Lower leg skin (tissue), 4 donors: ENCODE data around the gene ENOPH1. TPM values are rescaled to one million over a fixed set of nuclear protein-coding genes. Genes with fewer than 3 reads are reported as not detected.
"Not testable (repeated sequence)": the region's sequence is repeated elsewhere in the genome, so short reads cannot be mapped to it uniquely, and the experiment has no call there.

ENCODE experiments used
- DNase-seq, 2 donors: peaks; one replicate each; pipeline ENCODE4 v3.0.0-alpha.2; 2019; ENCODE audit warnings: low spot score in 2 of 2
- H3K4me3 ChIP-seq: fragments of 200-600 bp; sonication (generic); 2 replicates; pipeline ENCODE4 v1.5.1; 2017; ENCODE audit warnings: mild to moderate bottlenecking, low read depth; ENCODE audit not compliant: poor library complexity, severe bottlenecking
- CTCF ChIP-seq, 3 donors: fragments of 450-650 bp; IDR thresholded peaks; one replicate each; pipeline ENCODE4 v1.5.1; 2016; ENCODE audit warnings: antibody characterized with exemption in 3 of 3, mild to moderate bottlenecking in 3 of 3, moderate library complexity in 2 of 3
- POLR2A ChIP-seq, 2 donors: fragments of 450-650 bp; IDR thresholded peaks; one replicate each; pipeline ENCODE4 v1.6.1; 2016 to 2017; ENCODE audit warnings: antibody characterized with exemption in 2 of 2, mild to moderate bottlenecking in 1 of 2, moderate library complexity in 1 of 2
- WGBS, 2 donors: methylation state at CpG; one replicate each; pipeline ENCODE4 v1.1.5; 2018; 5-methylcytosine and 5-hydroxymethylcytosine counted together
- intact Hi-C: fragments of 100-400 bp; cut with DNase I; formaldehyde crosslinking; loops from one replicate; pipeline ENCODE4 v1.15.0; 2023; ENCODE audit warnings: low total_unique reads
- total RNA-seq, 4 donors: library from RNA; depleted of rRNA; stranded (reverse); fragments of >200 nt; gene quantifications; one replicate each; pipeline ENCODE4 v1.1.0, GENCODE V29; 2016

Gene ENOPH1
- total RNA-seq, 4 donors from 2014 or later = 21.2 to 44.3 (median 34.6) TPM

GRCh38 chr4:82402196-82402775 is 28.1 kb upstream of the ENOPH1 start:
- TF ChIP-seq POLR2A (IDR thresholded peaks at IDR 0.05) = no peak
- TF ChIP-seq CTCF (IDR thresholded peaks at IDR 0.05) = no peak
- H3K4me3 ChIP-seq = no peak overlapping the region
- intact Hi-C loops = no loop called here
- 92 to 93% methylated on average over 17 of the region's 17 CpGs for WGBS, 2 donors
- DNase-seq = no peak

- WGBS, 2 donors = 60 to 68% methylated on average over 1 of the region's 1 CpG
- TF ChIP-seq CTCF (IDR thresholded peaks at IDR 0.05) = no peak
- TF ChIP-seq POLR2A (IDR thresholded peaks at IDR 0.05) = no peak
- no peak for DNase-seq
- H3K4me3 ChIP-seq = no peak overlapping the region
- intact Hi-C loops = no loop called here
These were observed 26.7 kb upstream of the ENOPH1 start for GRCh38 chr4:82403725-82404124.

GRCh38 chr4:82415061-82415460 is 15.3 kb upstream of the ENOPH1 start:
- WGBS, 2 donors = 91 to 94% methylated on average over 11 of the region's 11 CpGs
- intact Hi-C loops = not testable (repeated sequence)

GRCh38 chr4:82415922-82416365 is 14.4 kb upstream of the ENOPH1 start:
- no peak overlapping the region for H3K4me3 ChIP-seq
- WGBS, 2 donors = 91% methylated on average over 12 of the region's 12 CpGs
- no peak for TF ChIP-seq CTCF (IDR thresholded peaks at IDR 0.05)
- TF ChIP-seq POLR2A (IDR thresholded peaks at IDR 0.05) = no peak
- no peak for DNase-seq
- intact Hi-C loops = no loop called here

More at GRCh38 chr4:82415061-82415460, 15.3 kb upstream of the ENOPH1 start:
- H3K4me3 ChIP-seq, DNase-seq: not testable (repeated sequence)

GRCh38 chr4:82419451-82419850 is 10.9 kb upstream of the ENOPH1 start:
- TF ChIP-seq CTCF (IDR thresholded peaks at IDR 0.05) = no peak
- no peak for TF ChIP-seq POLR2A (IDR thresholded peaks at IDR 0.05)
- DNase-seq = no peak
- intact Hi-C loops = no loop called here
- H3K4me3 ChIP-seq = no peak overlapping the region
- WGBS, 2 donors = 73 to 86% methylated on average over 3 of the region's 3 CpGs

GRCh38 chr4:82421796-82422560 is 8.4 kb upstream of the ENOPH1 start:
- TF ChIP-seq CTCF (IDR thresholded peaks at IDR 0.05) = no peak
- no peak for TF ChIP-seq POLR2A (IDR thresholded peaks at IDR 0.05)
- no peak overlapping the region for H3K4me3 ChIP-seq
- no peak for DNase-seq
- intact Hi-C loops = no loop called here
- 83 to 89% methylated on average over 13 of the region's 13 CpGs for WGBS, 2 donors
